Trophoblast cell (in vitro differentiated cells and primary cell): Measurements from ENCODE around the gene LMBR1. TPM values are rescaled to one million over a fixed set of nuclear protein-coding genes. Genes with fewer than 3 reads are reported as not detected.
A peak's percentile ranks its signal among the peaks of the same experiment; 100 is the strongest.

Source experiments
- DNase-seq, 2 donors: peaks; one replicate each; pipeline ENCODE4 v3.0.0-alpha.2; 2016
- H2AFZ ChIP-seq: 2 replicates; pipeline ENCODE4 v1.6.1; 2013; ENCODE audit warnings: low read length, moderate library complexity, mild to moderate bottlenecking; ENCODE audit not compliant: insufficient read depth, poor library complexity
- H2AK5ac ChIP-seq: 2 replicates; pipeline ENCODE4 v1.6.1; 2013; ENCODE audit warnings: mild to moderate bottlenecking, low read length
- H2BK120ac ChIP-seq: 2 replicates; pipeline ENCODE4 v1.6.1; 2013; ENCODE audit warnings: low read length, mild to moderate bottlenecking, moderate library complexity; ENCODE audit not compliant: insufficient read depth, poor library complexity
- H2BK12ac ChIP-seq: 2 replicates; pipeline ENCODE4 v1.6.1; 2013; ENCODE audit warnings: mild to moderate bottlenecking, low read length, moderate library complexity
- H2BK5ac ChIP-seq: 2 replicates; pipeline ENCODE4 v1.6.1; 2013; ENCODE audit warnings: low read length, low read depth, moderate library complexity, mild to moderate bottlenecking; ENCODE audit not compliant: poor library complexity
- H3K14ac ChIP-seq: 2 replicates; pipeline ENCODE4 v1.6.1; 2013; ENCODE audit warnings: mild to moderate bottlenecking, low read length
- H3K18ac ChIP-seq: 2 replicates; pipeline ENCODE4 v1.6.1; 2013; ENCODE audit warnings: mild to moderate bottlenecking, low read length
- H3K23ac ChIP-seq: 2 replicates; pipeline ENCODE4 v1.6.1; 2013; ENCODE audit warnings: low read length
- H3K27ac ChIP-seq: 2 replicates; pipeline ENCODE4 v1.5.1; 2013; ENCODE audit warnings: low read depth, mild to moderate bottlenecking, inconsistent platforms, low read length, moderate library complexity
- H3K27me3 ChIP-seq: 2 replicates; pipeline ENCODE4 v1.6.1; 2013; ENCODE audit warnings: inconsistent platforms, mild to moderate bottlenecking, low read length, moderate library complexity; ENCODE audit not compliant: insufficient read depth
- H3K36me3 ChIP-seq, 2 experiments: 1 replicate in 1 of 2; 2 replicates in 1 of 2; pipeline ENCODE4 v1.6.1; 2013; ENCODE audit warnings: low read length in 2 of 2, mild to moderate bottlenecking in 2 of 2, moderate library complexity in 1 of 2; ENCODE audit not compliant: insufficient read depth in 2 of 2, control insufficient read depth in 1 of 2
- H3K4ac ChIP-seq: 2 replicates; pipeline ENCODE4 v1.6.1; 2013; ENCODE audit warnings: low read depth, mild to moderate bottlenecking, low read length, moderate library complexity
- H3K4me1 ChIP-seq, 2 experiments: 1 replicate in 1 of 2; 2 replicates in 1 of 2; pipeline ENCODE4 v1.6.1; 2013; ENCODE audit warnings: low read length in 2 of 2, mild to moderate bottlenecking in 2 of 2, moderate library complexity in 1 of 2; ENCODE audit not compliant: insufficient read depth in 2 of 2, control insufficient read depth in 1 of 2
- H3K4me2 ChIP-seq: 2 replicates; pipeline ENCODE4 v1.6.1; 2013; ENCODE audit warnings: inconsistent platforms, mild to moderate bottlenecking, low read length, moderate library complexity
- H3K4me3 ChIP-seq: 2 replicates; pipeline ENCODE4 v1.5.1; 2013; ENCODE audit warnings: mild to moderate bottlenecking, low read depth, low read length, inconsistent platforms
- H3K79me1 ChIP-seq: one replicate; pipeline ENCODE4 v1.6.1; 2013; ENCODE audit warnings: low read length
- H3K79me2 ChIP-seq: 2 replicates; pipeline ENCODE4 v1.6.1; 2013; ENCODE audit warnings: low read length, mild to moderate bottlenecking; ENCODE audit not compliant: control insufficient read depth, insufficient read depth, poor library complexity
- H3K9ac ChIP-seq: 2 replicates; pipeline ENCODE4 v1.6.1; 2013; ENCODE audit warnings: mild to moderate bottlenecking, low read length
- H3K9me3 ChIP-seq: 2 replicates; pipeline ENCODE4 v1.6.1; 2013; ENCODE audit warnings: low read depth, mild to moderate bottlenecking, control low read depth, inconsistent platforms, low read length; ENCODE audit not compliant: insufficient read depth
- H4K12ac ChIP-seq: 2 replicates; pipeline ENCODE4 v1.6.1; 2013; ENCODE audit warnings: low read depth, mild to moderate bottlenecking, low read length, moderate library complexity
- H4K8ac ChIP-seq: 2 replicates; pipeline ENCODE4 v1.6.1; 2013; ENCODE audit warnings: low read depth, mild to moderate bottlenecking, low read length, moderate library complexity
- H4K91ac ChIP-seq: one replicate; pipeline ENCODE4 v1.6.1; 2013; ENCODE audit warnings: low read depth, mild to moderate bottlenecking, low read length, moderate library complexity
- WGBS: extraction: QIAGEN DNeasy Blood & Tissue Kit; methylation state at CpG from one replicate; pipeline ENCODE4 v1.1.7; 2013; ENCODE audit warnings: missing lambda C conversion rate; ENCODE audit not compliant: insufficient read length, insufficient coverage; ENCODE audit errors: extremely low coverage; 5-methylcytosine and 5-hydroxymethylcytosine counted together
- polyA plus RNA-seq: library from polyadenylated mRNA; stranded (reverse); fragments of 200-250 nt; gene quantifications from 2 replicates; pipeline ENCODE4 v1.2.3, GENCODE V29; 2013

Gene LMBR1, protein sequence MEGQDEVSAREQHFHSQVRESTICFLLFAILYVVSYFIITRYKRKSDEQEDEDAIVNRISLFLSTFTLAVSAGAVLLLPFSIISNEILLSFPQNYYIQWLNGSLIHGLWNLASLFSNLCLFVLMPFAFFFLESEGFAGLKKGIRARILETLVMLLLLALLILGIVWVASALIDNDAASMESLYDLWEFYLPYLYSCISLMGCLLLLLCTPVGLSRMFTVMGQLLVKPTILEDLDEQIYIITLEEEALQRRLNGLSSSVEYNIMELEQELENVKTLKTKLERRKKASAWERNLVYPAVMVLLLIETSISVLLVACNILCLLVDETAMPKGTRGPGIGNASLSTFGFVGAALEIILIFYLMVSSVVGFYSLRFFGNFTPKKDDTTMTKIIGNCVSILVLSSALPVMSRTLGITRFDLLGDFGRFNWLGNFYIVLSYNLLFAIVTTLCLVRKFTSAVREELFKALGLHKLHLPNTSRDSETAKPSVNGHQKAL
- 25.7 and 29.0 TPM in 2 replicates for polyA plus RNA-seq

GRCh38 chr7:156892821-156893706 is at the start of gene LMBR1:
LMBR1 (minus strand) TSS chr7:156893183; CDS start chr7:156892993, 190 bp downstream.
- peaks cover 10% of the 10 kb centered on the region for H3K79me1 ChIP-seq
- no peaks in the 10 kb centered on the region for H3K27me3 ChIP-seq
- peaks cover 0 to 3% of the 10 kb centered on the region in 2 experiments for H3K4me1 ChIP-seq
- H3K9ac ChIP-seq = peak within 1 kb of the TSS; percentile 18
- H3K4me2 ChIP-seq = peak within 1 kb of the TSS; percentile 87
- peak within 1 kb of the TSS; percentile 92 for H4K8ac ChIP-seq
- H4K91ac ChIP-seq = peak within 1 kb of the TSS; percentile 91
- peak within 1 kb of the TSS; percentile 82 for H2BK12ac ChIP-seq
- peak within 1 kb of the TSS; percentile 99 for H2AFZ ChIP-seq
- peak within 1 kb of the TSS; percentile 82 for H4K12ac ChIP-seq
- H3K36me3 ChIP-seq = no peaks in the 10 kb centered on the region
- peak within 1 kb of the TSS; percentile 84 for H3K27ac ChIP-seq
- peak within 1 kb of the TSS; percentile 98 for H3K18ac ChIP-seq
- H2AK5ac ChIP-seq = peak within 1 kb of the TSS; percentile 88
- DNase-seq = peak; percentile 92 to 95
- peak within 1 kb of the TSS; percentile 72 for H3K4ac ChIP-seq
- no peak within 1 kb of the TSS for H3K23ac ChIP-seq
- peak within 1 kb of the TSS; percentile 99 for H3K14ac ChIP-seq
- H2BK5ac ChIP-seq = peak within 1 kb of the TSS; percentile 94
- peaks cover 6% of the 10 kb centered on the region for H3K79me2 ChIP-seq
- H3K4me3 ChIP-seq = peak within 1 kb of the TSS; percentile 99
- WGBS = no CpG with 5 or more reads among the region's 97 CpGs
- H3K9me3 ChIP-seq = no peaks in the 10 kb centered on the region
- peak within 1 kb of the TSS; percentile 76 for H2BK120ac ChIP-seq

DNA sequence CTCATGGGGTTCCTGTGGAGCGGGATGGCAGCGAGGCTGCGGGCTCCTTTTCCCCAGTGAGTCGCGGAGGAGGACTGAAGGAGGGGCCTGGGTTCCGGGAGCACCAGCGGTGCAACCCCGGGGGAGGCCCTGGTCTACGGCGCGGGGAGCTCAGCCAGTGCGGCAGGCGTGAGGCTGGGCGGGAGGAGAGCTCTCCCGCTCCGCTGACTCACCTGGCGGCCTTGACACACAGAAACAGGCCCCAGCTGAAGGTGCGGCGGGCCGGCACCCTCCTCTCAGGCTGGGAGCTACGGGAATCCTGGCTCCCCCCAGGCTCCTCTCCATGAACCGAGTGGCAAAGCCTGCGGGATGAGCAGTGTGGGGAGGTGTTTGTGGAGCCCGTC is 49.7 kb upstream of the LMBR1 start:
- Histone ChIP-seq H2BK120ac (no peak overlapping the region), H4K8ac (no peak overlapping the region), H3K9me3 (peaks cover 9% of the 10 kb centered on the region), H3K9ac (no peak overlapping the region), H2BK12ac (no peak overlapping the region), H3K4me1 (no peaks in the 10 kb centered on the region), H3K4me2 (no peak overlapping the region), H2AK5ac (no peak overlapping the region), H3K27me3 (no peaks in the 10 kb centered on the region), H2AFZ (no peak overlapping the region), H3K79me2 (no peaks in the 10 kb centered on the region), H4K12ac (no peak overlapping the region), H3K14ac (no peak overlapping the region), H2BK5ac (no peak overlapping the region), H4K91ac (no peak overlapping the region), H3K4ac (no peak overlapping the region), H3K27ac (no peak overlapping the region), H3K36me3 (no peaks in the 10 kb centered on the region), H3K4me3 (no peak overlapping the region), H3K23ac (no peak overlapping the region), H3K18ac (no peak overlapping the region), H3K79me1 (no peaks in the 10 kb centered on the region)
- no CpG with 5 or more reads among the region's 24 CpGs for WGBS
- DNase-seq = no peak

DNA sequence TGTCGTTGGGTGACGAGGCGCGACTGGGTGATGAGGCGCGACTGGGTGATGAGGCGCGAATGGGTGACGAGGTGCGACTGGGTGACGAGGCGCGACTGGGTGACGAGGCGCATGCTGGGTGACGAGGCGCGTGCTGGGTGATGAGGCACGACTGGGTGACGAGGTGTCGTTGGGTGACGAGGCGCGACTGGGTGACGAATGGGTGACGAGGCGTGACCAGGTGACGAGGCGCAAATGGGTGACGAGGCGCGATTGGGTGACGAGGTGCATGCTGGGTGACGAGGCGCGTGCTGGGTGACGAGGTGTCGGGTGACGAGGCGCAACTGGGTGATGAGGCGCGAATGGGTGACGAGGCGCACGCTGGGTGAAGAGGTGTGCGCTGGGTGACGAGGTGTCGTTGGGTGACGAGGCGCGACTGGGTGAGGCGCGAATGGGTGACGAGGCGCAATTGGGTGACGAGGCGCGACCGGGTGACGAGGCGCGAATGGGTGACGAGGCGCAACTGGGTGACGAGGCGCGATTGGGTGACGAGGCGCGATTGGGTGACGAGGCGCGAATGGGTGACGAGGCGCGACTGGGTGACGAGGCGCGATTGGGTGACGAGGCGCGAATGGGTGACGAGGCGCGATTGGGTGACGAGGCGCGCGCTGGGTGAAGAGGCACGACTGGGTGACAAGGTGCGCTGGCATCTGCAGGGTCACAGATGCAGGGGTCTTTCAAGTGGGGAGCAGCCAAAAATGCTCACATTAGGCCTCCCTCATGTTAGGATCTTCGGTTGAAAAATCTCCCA is 48.6 kb upstream of the LMBR1 start:
- Histone ChIP-seq H3K4ac (no peak overlapping the region), H3K79me2 (no peaks in the 10 kb centered on the region), H2AK5ac (no peak overlapping the region), H3K18ac (no peak overlapping the region), H3K9ac (no peak overlapping the region), H3K14ac (no peak overlapping the region), H3K27me3 (no peaks in the 10 kb centered on the region), H3K9me3 (peaks cover 9% of the 10 kb centered on the region), H3K23ac (no peak overlapping the region), H4K8ac (no peak overlapping the region), H2BK12ac (no peak overlapping the region), H3K4me1 (no peaks in the 10 kb centered on the region), H3K36me3 (no peaks in the 10 kb centered on the region), H3K4me3 (peak overlapping the region; percentile 60), H3K79me1 (no peaks in the 10 kb centered on the region), H3K27ac (no peak overlapping the region), H4K12ac (no peak overlapping the region), H4K91ac (no peak overlapping the region), H2BK5ac (no peak overlapping the region), H2AFZ (no peak overlapping the region), H3K4me2 (no peak overlapping the region), H2BK120ac (no peak overlapping the region)
- 100% methylated on average over 8 of the region's 92 CpGs for WGBS
- no peak for DNase-seq
